Vagina (tissue), 2 donors: ENCODE results near the gene PSMB1.

Source experiments
- POLR2AphosphoS5 ChIP-seq, 2 donors: sonication (generic); formaldehyde crosslinking; IDR thresholded peaks; one replicate each; pipeline ENCODE4 v1.9.0; 2017; ENCODE audit warnings: antibody characterized with exemption in 2 of 2, mild to moderate bottlenecking in 2 of 2, low read depth in 1 of 2; ENCODE audit not compliant: insufficient read depth in 1 of 2
- TF ChIP-seq, protein P1 (sequence below), 3 experiments: fragments of 450-650 bp in 2 of 3; fragments of 200-600 bp in 1 of 3; sonication (generic) in 1 of 3; IDR thresholded peaks; one replicate each; pipeline ENCODE4 v1.5.1; 2017 to 2019; ENCODE audit warnings: antibody characterized with exemption in 3 of 3, mild to moderate bottlenecking in 2 of 3, moderate library complexity in 2 of 3

DNA sequence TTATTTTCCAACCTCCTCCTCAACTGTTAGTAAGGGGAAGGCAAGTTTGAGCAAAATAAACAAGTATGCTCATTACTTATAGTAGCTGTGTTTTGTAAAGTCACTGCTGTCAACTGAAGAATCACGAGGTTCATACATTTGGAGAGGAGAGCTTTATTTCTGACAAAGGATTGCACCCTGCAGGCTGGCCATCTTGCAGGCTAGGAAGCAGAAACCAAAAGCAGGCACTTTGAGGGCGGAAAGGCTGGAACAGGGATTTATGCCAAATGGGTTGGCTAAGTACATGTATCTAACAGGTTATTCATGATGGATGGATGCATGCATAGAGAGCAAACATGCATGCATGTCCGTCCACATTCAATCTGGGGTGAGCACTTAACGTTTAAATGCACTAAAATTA lies 46.7 kb downstream of the PSMB1 start:
- TF ChIP-seq POLR2AphosphoS5 (IDR thresholded peaks at IDR 0.05; ENCODE audit: insufficient read depth in 1 of 2, low read depth in 1 of 2), result no peak
- TF ChIP-seq, protein P1, sequence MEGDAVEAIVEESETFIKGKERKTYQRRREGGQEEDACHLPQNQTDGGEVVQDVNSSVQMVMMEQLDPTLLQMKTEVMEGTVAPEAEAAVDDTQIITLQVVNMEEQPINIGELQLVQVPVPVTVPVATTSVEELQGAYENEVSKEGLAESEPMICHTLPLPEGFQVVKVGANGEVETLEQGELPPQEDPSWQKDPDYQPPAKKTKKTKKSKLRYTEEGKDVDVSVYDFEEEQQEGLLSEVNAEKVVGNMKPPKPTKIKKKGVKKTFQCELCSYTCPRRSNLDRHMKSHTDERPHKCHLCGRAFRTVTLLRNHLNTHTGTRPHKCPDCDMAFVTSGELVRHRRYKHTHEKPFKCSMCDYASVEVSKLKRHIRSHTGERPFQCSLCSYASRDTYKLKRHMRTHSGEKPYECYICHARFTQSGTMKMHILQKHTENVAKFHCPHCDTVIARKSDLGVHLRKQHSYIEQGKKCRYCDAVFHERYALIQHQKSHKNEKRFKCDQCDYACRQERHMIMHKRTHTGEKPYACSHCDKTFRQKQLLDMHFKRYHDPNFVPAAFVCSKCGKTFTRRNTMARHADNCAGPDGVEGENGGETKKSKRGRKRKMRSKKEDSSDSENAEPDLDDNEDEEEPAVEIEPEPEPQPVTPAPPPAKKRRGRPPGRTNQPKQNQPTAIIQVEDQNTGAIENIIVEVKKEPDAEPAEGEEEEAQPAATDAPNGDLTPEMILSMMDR (IDR thresholded peaks at IDR 0.05), result no peak
